HepG2 (cell line): ENCODE results near the gene SLC22A23. TPM values are rescaled to one million over a fixed set of nuclear protein-coding genes. Genes with fewer than 3 reads are reported as not detected.

Experiments used
- ATF1 ChIP-seq: IDR thresholded peaks from 2 replicates; pipeline ENCODE4 v1.6.1; 2016; ENCODE audit warnings: mild to moderate bottlenecking, control low read depth
- BRD4 ChIP-seq: sonication (generic); formaldehyde crosslinking; IDR thresholded peaks from 2 replicates; pipeline ENCODE4 v1.4.0; 2020; ENCODE audit warnings: missing genetic modification reagents
- CREB3 ChIP-seq: sonication (generic); formaldehyde crosslinking; IDR thresholded peaks from 2 replicates; pipeline ENCODE4 v1.5.0; 2020; ENCODE audit warnings: missing genetic modification reagents
- DNMT3B ChIP-seq: conservative IDR thresholded peaks from 2 replicates; pipeline ENCODE4 v1.6.1; 2016; ENCODE audit warnings: missing biosample characterization, control low read depth
- GLMP ChIP-seq: sonication (generic); formaldehyde crosslinking; IDR thresholded peaks from 2 replicates; pipeline ENCODE4 v1.9.0; 2021; ENCODE audit warnings: missing genetic modification reagents, mild to moderate bottlenecking, borderline replicate concordance
- HES4 ChIP-seq: sonication (generic); formaldehyde crosslinking; IDR thresholded peaks from 2 replicates; pipeline ENCODE4 v1.9.0; 2021; ENCODE audit warnings: mild to moderate bottlenecking, missing genetic modification reagents, borderline replicate concordance
- HMG20B ChIP-seq: conservative IDR thresholded peaks from 2 replicates; pipeline ENCODE4 v1.6.1; 2016; ENCODE audit warnings: missing genetic modification reagents, missing compliant biosample characterization
- IKZF1 ChIP-seq: fragments of 450-650 bp; IDR thresholded peaks from 2 replicates; pipeline ENCODE4 v1.7.1; 2016
- IRF9 ChIP-seq: sonication (generic); formaldehyde crosslinking; IDR thresholded peaks from 2 replicates; pipeline ENCODE4 v1.8.0; 2022; ENCODE audit warnings: missing genetic modification reagents, mild to moderate bottlenecking, borderline replicate concordance
- KMT2A ChIP-seq: sonication (generic); formaldehyde crosslinking; IDR thresholded peaks from 2 replicates; pipeline ENCODE4 v1.4.0; 2020; ENCODE audit warnings: missing genetic modification reagents
- MEF2D ChIP-seq: sonication (generic); formaldehyde crosslinking; IDR thresholded peaks from 2 replicates; pipeline ENCODE4 v1.5.1; 2020; ENCODE audit warnings: mild to moderate bottlenecking, missing genetic modification reagents
- NFIC ChIP-seq: IDR thresholded peaks from 2 replicates; pipeline ENCODE4 v1.6.1; 2012; ENCODE audit warnings: mild to moderate bottlenecking, low read length, inconsistent platforms
- RFX1 ChIP-seq: fragments of 450-650 bp; IDR thresholded peaks from 2 replicates; pipeline ENCODE4 v1.6.1; 2017
- SOX13 ChIP-seq, 3 experiments: fragments of 450-650 bp in 1 of 3; sonication (generic) in 1 of 3; formaldehyde crosslinking in 1 of 3; IDR thresholded peaks in 2 of 3; conservative IDR thresholded peaks in 1 of 3; 2 replicates each; pipeline versions ENCODE4 v1.5.0 to v1.6.1; 2016 to 2020; ENCODE audit warnings: antibody characterized with exemption in 1 of 3, mild to moderate bottlenecking in 1 of 3, missing compliant biosample characterization in 1 of 3, missing genetic modification reagents in 1 of 3, moderate library complexity in 1 of 3
- TBX2 ChIP-seq: sonication (generic); formaldehyde crosslinking; IDR thresholded peaks from 2 replicates; pipeline ENCODE4 v1.5.0; 2020; ENCODE audit warnings: missing genetic modification reagents, mild to moderate bottlenecking, borderline replicate concordance
- U2AF1 ChIP-seq: fragments of 200-400 bp; formaldehyde crosslinking; optimal IDR thresholded peaks from 2 replicates; pipeline ENCODE3; 2017; ENCODE audit warnings: mild to moderate bottlenecking, low read depth, low read length
- ZBTB26 ChIP-seq: IDR thresholded peaks from 2 replicates; pipeline ENCODE4 v1.6.1; 2016; ENCODE audit warnings: missing compliant biosample characterization, missing genetic modification reagents, borderline replicate concordance
- ZBTB46 ChIP-seq: sonication (generic); formaldehyde crosslinking; IDR thresholded peaks from 2 replicates; pipeline ENCODE4 v1.4.0; 2020; ENCODE audit warnings: mild to moderate bottlenecking, missing genetic modification reagents, borderline replicate concordance
- ZNF251 ChIP-seq: sonication (generic); formaldehyde crosslinking; IDR thresholded peaks from 2 replicates; pipeline ENCODE4 v1.9.0; 2021; ENCODE audit warnings: mild to moderate bottlenecking, missing genetic modification reagents
- ZNF275 ChIP-seq: sonication (generic); formaldehyde crosslinking; IDR thresholded peaks from 2 replicates; pipeline ENCODE4 v1.8.0; 2022; ENCODE audit warnings: missing genetic modification reagents, mild to moderate bottlenecking, inconsistent platforms, borderline replicate concordance
- ZNF619 ChIP-seq: sonication (generic); formaldehyde crosslinking; IDR thresholded peaks from 2 replicates; pipeline ENCODE4 v1.4.0; 2020; ENCODE audit warnings: mild to moderate bottlenecking, missing genetic modification reagents
- ZNF660 ChIP-seq: sonication (generic); formaldehyde crosslinking; IDR thresholded peaks from 2 replicates; pipeline ENCODE4 v1.5.1; 2020; ENCODE audit warnings: mild to moderate bottlenecking, low read depth, missing genetic modification reagents, borderline replicate concordance
- ZNF777 ChIP-seq: sonication (generic); formaldehyde crosslinking; IDR thresholded peaks from 2 replicates; pipeline ENCODE4 v1.4.0; 2020; ENCODE audit warnings: missing genetic modification reagents
- polyA plus RNA-seq, 8 experiments: library from polyadenylated mRNA; depleted of rRNA in 3 of 8; stranded (reverse) in 7 of 8; unstranded in 1 of 8; fragments of >200 nt; fragmentation: Illumina TruSeq in 4 of 8; extraction: Trizol in 4 of 8; gene quantifications; 2 replicates each; pipeline versions ENCODE4 v1.2.1 to v1.2.3, GENCODE V29; 2011 to 2016; ENCODE audit warnings: low read depth in 4 of 8, missing spikeins in 1 of 8, mixed read lengths in 1 of 8; ENCODE audit not compliant: insufficient read depth in 1 of 8
- total RNA-seq, 5 experiments: library from RNA; depleted of rRNA; stranded (reverse); fragments of >200 nt; fragmentation: Illumina TruSeq; extraction: Trizol; gene quantifications; 2 replicates each; pipeline ENCODE4 v1.2.3, GENCODE V29; 2016; ENCODE audit warnings: low read depth in 1 of 5

SLC22A23 gene
- total and polyA plus RNA-seq, 2 of the 13 experiments (the other 11 are each of a cell fraction or from before 2014, with no cell fraction given): 11.8 to 17.5 TPM

GRCh38 chr6:3409699-3410384, 47.0 kb downstream of the SLC22A23 start (continued):
- peak; percentile 100 for TF ChIP-seq TBX2 (CRISPR knock-in tag)
- TF ChIP-seq ZNF251 (CRISPR knock-in tag): no peak
- no peak for TF ChIP-seq CREB3 (CRISPR knock-in tag)
- peak; percentile 89 for TF ChIP-seq KMT2A
- no peak for TF ChIP-seq ZNF660 (CRISPR knock-in tag)
- peak; percentile 98 for TF ChIP-seq MEF2D
- TF ChIP-seq ZNF619 (CRISPR knock-in tag): no peak
- peak; percentile 94 for TF ChIP-seq SOX13 (IDR thresholded peaks at IDR 0.05)
- peak in 1 of 2 experiments; percentile 97; a peak in 2 of 4 replicates for TF ChIP-seq SOX13 (CRISPR knock-in tag; conservative IDR thresholded peaks at IDR 0.05 in 1 of 2, IDR thresholded peaks at IDR 0.05 in 1 of 2)
- no peak for TF ChIP-seq U2AF1
- TF ChIP-seq NFIC: peak; percentile 90; the same call in 1 of the 2 replicates
- peak; percentile 63 for TF ChIP-seq ATF1 (CRISPR knock-in tag)
- peak; percentile 81 for TF ChIP-seq DNMT3B (CRISPR knock-in tag)
- no peak for TF ChIP-seq ZBTB46 (CRISPR knock-in tag)
- peak; percentile 95 for TF ChIP-seq ZBTB26 (CRISPR knock-in tag)
- no peak for TF ChIP-seq IKZF1
- no peak for TF ChIP-seq GLMP (CRISPR knock-in tag)
- TF ChIP-seq IRF9 (CRISPR knock-in tag): peak; percentile 79
- TF ChIP-seq RFX1: no peak
- TF ChIP-seq ZNF275 (CRISPR knock-in tag): peak; percentile 94; the same call in 1 of the 2 replicates
- TF ChIP-seq BRD4 (CRISPR knock-in tag): peak; percentile 94
- TF ChIP-seq ZNF777 (CRISPR knock-in tag): no peak
- peak; percentile 93 for TF ChIP-seq HMG20B
- TF ChIP-seq HES4: no peak
